Mesendoderm (in vitro differentiated cells): Measurements from ENCODE around the gene MAP3K13.

ENCODE experiments used
- DNase-seq: peaks from one replicate; pipeline ENCODE4 v3.0.0; 2013
- H2AK5ac ChIP-seq: 2 replicates; pipeline ENCODE4 v1.6.1; 2013; ENCODE audit warnings: low read length, inconsistent platforms
- H2BK120ac ChIP-seq: 2 replicates; pipeline ENCODE4 v1.6.1; 2013; ENCODE audit warnings: low read depth, mild to moderate bottlenecking, low read length, moderate library complexity, mixed read lengths
- H2BK15ac ChIP-seq: replicated peaks from 2 replicates; pipeline ENCODE4 v1.6.1; 2013; ENCODE audit warnings: low read depth, mild to moderate bottlenecking, moderate library complexity
- H2BK5ac ChIP-seq: 2 replicates; pipeline ENCODE4 v1.6.1; 2013; ENCODE audit warnings: low read length, inconsistent platforms
- H3K18ac ChIP-seq: 2 replicates; pipeline ENCODE4 v1.6.1; 2013; ENCODE audit warnings: mild to moderate bottlenecking, low read length, mixed read lengths
- H3K23ac ChIP-seq: one replicate; pipeline ENCODE4 v1.6.1; 2013; ENCODE audit warnings: low read length
- H3K27ac ChIP-seq: 2 replicates; pipeline ENCODE4 v1.5.1; 2013; ENCODE audit warnings: low read depth, mild to moderate bottlenecking, inconsistent platforms, low read length, moderate library complexity
- H3K27me3 ChIP-seq: 2 replicates; pipeline ENCODE4 v1.6.1; 2013; ENCODE audit warnings: low read length, control low read depth, mild to moderate bottlenecking, inconsistent platforms; ENCODE audit not compliant: insufficient read depth, poor library complexity
- H3K36me3 ChIP-seq: 2 replicates; pipeline ENCODE4 v1.6.1; 2013; ENCODE audit warnings: low read length, inconsistent platforms; ENCODE audit not compliant: control insufficient read depth, insufficient read depth
- H3K4ac ChIP-seq: one replicate; pipeline ENCODE4 v1.6.1; 2013; ENCODE audit warnings: low read depth, mild to moderate bottlenecking, low read length, moderate library complexity
- H3K4me1 ChIP-seq: 2 replicates; pipeline ENCODE4 v1.6.1; 2013; ENCODE audit warnings: low read depth, low read length, inconsistent platforms; ENCODE audit not compliant: control insufficient read depth
- H3K4me2 ChIP-seq: 2 replicates; pipeline ENCODE4 v1.6.1; 2013; ENCODE audit warnings: low read length
- H3K4me3 ChIP-seq: 2 replicates; pipeline ENCODE4 v1.5.1; 2013; ENCODE audit warnings: mild to moderate bottlenecking, low read length
- H3K56ac ChIP-seq: one replicate; pipeline ENCODE4 v1.6.1; 2013; ENCODE audit warnings: low read length
- H3K79me1 ChIP-seq: 2 replicates; pipeline ENCODE4 v1.6.1; 2013; ENCODE audit warnings: low read length, inconsistent platforms
- H3K79me2 ChIP-seq: 2 replicates; pipeline ENCODE4 v1.6.1; 2013; ENCODE audit warnings: mild to moderate bottlenecking, low read length; ENCODE audit not compliant: control insufficient read depth, insufficient read depth
- H3K9ac ChIP-seq: 2 replicates; pipeline ENCODE4 v1.6.1; 2013; ENCODE audit warnings: low read length, inconsistent platforms
- H4K5ac ChIP-seq: one replicate; pipeline ENCODE4 v1.6.1; 2013; ENCODE audit warnings: low read length
- H4K8ac ChIP-seq: one replicate; pipeline ENCODE4 v1.6.1; 2013; ENCODE audit warnings: low read depth, mild to moderate bottlenecking, control low read depth, low read length, moderate library complexity
- WGBS: extraction: QIAGEN DNeasy Blood & Tissue Kit; methylation state at CpG from one replicate; pipeline ENCODE4 v1.1.7; 2013; ENCODE audit warnings: low lambda C conversion rate, missing lambda C conversion rate; ENCODE audit not compliant: insufficient coverage; ENCODE audit errors: extremely low coverage; 5-methylcytosine and 5-hydroxymethylcytosine counted together

Gene MAP3K13

GRCh38 chr3:185337231-185337816 is 25.6 kb upstream of the MAP3K13 start:
- Histone ChIP-seq H2BK5ac (no peak overlapping the region), H2AK5ac (no peak overlapping the region), H3K4me2 (no peak overlapping the region), H2BK15ac (no peak overlapping the region), H4K5ac (no peak overlapping the region), H3K23ac (no peak overlapping the region), H2BK120ac (no peak overlapping the region), H3K18ac (no peak overlapping the region), H3K56ac (no peak overlapping the region), H3K4ac (no peak overlapping the region), H3K36me3 (no peaks in the 10 kb centered on the region), H4K8ac (no peak overlapping the region), H3K4me1 (no peaks in the 10 kb centered on the region), H3K9ac (no peak overlapping the region), H3K27ac (no peak overlapping the region), H3K27me3 (no peaks in the 10 kb centered on the region), H3K4me3 (no peak overlapping the region), H3K79me1 (no peaks in the 10 kb centered on the region), H3K79me2 (no peaks in the 10 kb centered on the region)
- DNase-seq: no peak
- WGBS: no CpG with 5 or more reads among the region's 5 CpGs

- no peak for DNase-seq
- WGBS: 100% methylated on average over 1 of the region's 2 CpGs
- no peak overlapping the region for H3K4me2 ChIP-seq
- no peak overlapping the region for H2BK5ac ChIP-seq
- H3K27ac ChIP-seq: no peak overlapping the region
- H3K9ac ChIP-seq: no peak overlapping the region
- no peak overlapping the region for H3K23ac ChIP-seq
- H3K27me3 ChIP-seq: no peaks in the 10 kb centered on the region
- no peaks in the 10 kb centered on the region for H3K36me3 ChIP-seq
- H3K4ac ChIP-seq: no peak overlapping the region
- H3K18ac ChIP-seq: no peak overlapping the region
- no peak overlapping the region for H3K4me3 ChIP-seq
- no peak overlapping the region for H4K8ac ChIP-seq
- H2BK120ac ChIP-seq: no peak overlapping the region
- no peaks in the 10 kb centered on the region for H3K79me1 ChIP-seq
- no peak overlapping the region for H2BK15ac ChIP-seq
- no peak overlapping the region for H3K56ac ChIP-seq
- H2AK5ac ChIP-seq: no peak overlapping the region
- H3K79me2 ChIP-seq: no peaks in the 10 kb centered on the region
- no peak overlapping the region for H4K5ac ChIP-seq
- H3K4me1 ChIP-seq: no peaks in the 10 kb centered on the region
Measured at GRCh38 chr3:185339945-185340344, 23.0 kb upstream of the MAP3K13 start.

DNA sequence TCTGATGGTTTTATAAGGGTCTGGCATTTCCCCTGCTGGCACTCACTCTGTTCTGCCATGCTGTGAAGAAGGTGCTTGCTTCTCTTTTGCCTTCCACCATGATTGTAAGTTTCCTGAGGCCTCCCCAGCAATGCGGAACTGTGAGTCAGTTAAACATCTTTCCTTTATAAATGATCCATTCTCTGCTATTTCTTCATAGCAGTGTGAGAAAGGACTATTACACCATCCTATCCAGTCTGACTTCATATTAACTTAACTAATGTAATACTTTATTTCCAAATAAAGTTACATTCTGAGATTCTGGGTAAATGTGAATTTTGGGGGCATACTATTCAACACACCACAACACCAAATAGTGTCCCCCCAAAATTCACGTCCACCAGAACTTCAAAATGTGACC is 22.2 kb upstream of the MAP3K13 start:
- Histone ChIP-seq H3K4ac (no peak overlapping the region), H3K27ac (no peak overlapping the region), H4K5ac (no peak overlapping the region), H3K4me3 (no peak overlapping the region), H3K4me2 (no peak overlapping the region), H3K79me2 (no peaks in the 10 kb centered on the region), H3K4me1 (no peaks in the 10 kb centered on the region), H3K18ac (no peak overlapping the region), H2BK120ac (no peak overlapping the region), H2BK15ac (no peak overlapping the region), H3K23ac (no peak overlapping the region), H3K79me1 (no peaks in the 10 kb centered on the region), H3K9ac (no peak overlapping the region), H2BK5ac (no peak overlapping the region), H4K8ac (no peak overlapping the region), H3K36me3 (no peaks in the 10 kb centered on the region), H2AK5ac (no peak overlapping the region), H3K56ac (no peak overlapping the region), H3K27me3 (no peaks in the 10 kb centered on the region)
- no CpG with 5 or more reads among the region's 2 CpGs for WGBS
- no peak for DNase-seq

- WGBS: no CpG with 5 or more reads among the region's 5 CpGs
- Histone ChIP-seq H3K79me2 (no peaks in the 10 kb centered on the region), H3K27me3 (no peaks in the 10 kb centered on the region), H3K4ac (no peak overlapping the region), H3K23ac (no peak overlapping the region), H4K8ac (no peak overlapping the region), H2AK5ac (no peak overlapping the region), H3K27ac (no peak overlapping the region), H2BK15ac (no peak overlapping the region), H4K5ac (no peak overlapping the region), H3K4me3 (no peak overlapping the region), H3K9ac (no peak overlapping the region), H2BK120ac (no peak overlapping the region), H3K18ac (no peak overlapping the region), H3K36me3 (no peaks in the 10 kb centered on the region), H3K4me1 (no peaks in the 10 kb centered on the region), H2BK5ac (no peak overlapping the region), H3K56ac (no peak overlapping the region), H3K4me2 (no peak overlapping the region), H3K79me1 (no peaks in the 10 kb centered on the region)
- DNase-seq: no peak
Measured at GRCh38 chr3:185341616-185342458, 21.1 kb upstream of the MAP3K13 start.

DNA sequence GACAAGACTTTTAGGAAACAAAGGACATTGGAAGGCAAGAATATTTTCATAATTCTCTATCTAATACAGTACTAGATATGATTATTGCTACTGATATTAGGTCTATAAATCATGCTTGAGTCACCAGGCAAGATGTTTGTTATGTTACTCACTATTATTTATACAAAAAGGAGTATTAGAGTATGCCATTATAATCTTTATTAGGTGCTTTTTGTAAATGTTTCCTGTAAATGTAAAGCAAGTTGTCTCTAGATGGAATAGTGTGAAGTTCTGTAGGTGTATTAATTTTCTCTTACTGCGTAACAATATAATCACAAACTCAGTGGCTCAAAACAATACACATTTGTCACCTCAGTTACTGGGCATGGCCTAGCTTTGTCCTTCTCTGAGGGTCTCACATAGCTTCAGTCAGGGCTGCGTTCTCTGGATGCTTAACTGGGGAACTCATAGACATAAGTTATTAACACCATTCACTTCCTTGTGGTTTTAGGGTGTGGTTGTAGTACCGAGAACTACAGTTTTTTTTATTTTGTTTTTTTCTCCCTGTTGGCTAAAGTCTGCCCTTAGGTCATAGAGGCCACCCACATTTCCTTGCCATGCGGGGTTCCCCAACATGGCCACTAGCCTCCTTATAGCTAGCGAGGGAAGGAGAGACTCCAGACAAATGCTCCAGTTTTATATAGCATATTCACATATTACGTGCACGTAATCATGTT is 20.3 kb upstream of the MAP3K13 start:
- no peak overlapping the region for H3K23ac ChIP-seq
- no peaks in the 10 kb centered on the region for H3K79me2 ChIP-seq
- no peaks in the 10 kb centered on the region for H3K36me3 ChIP-seq
- H3K4me1 ChIP-seq: no peaks in the 10 kb centered on the region
- no peak overlapping the region for H3K4me3 ChIP-seq
- H3K27me3 ChIP-seq: no peaks in the 10 kb centered on the region
- H2BK5ac ChIP-seq: no peak overlapping the region
- no peak overlapping the region for H4K5ac ChIP-seq
- no peak overlapping the region for H4K8ac ChIP-seq
- WGBS: no CpG with 5 or more reads among the region's 7 CpGs
- no peak overlapping the region for H3K56ac ChIP-seq
- H3K18ac ChIP-seq: no peak overlapping the region
- DNase-seq: no peak
- no peak overlapping the region for H2AK5ac ChIP-seq
- no peak overlapping the region for H3K4me2 ChIP-seq
- no peak overlapping the region for H3K4ac ChIP-seq
- no peak overlapping the region for H3K9ac ChIP-seq
- no peak overlapping the region for H2BK120ac ChIP-seq
- H3K27ac ChIP-seq: no peak overlapping the region
- H3K79me1 ChIP-seq: no peaks in the 10 kb centered on the region
- H2BK15ac ChIP-seq: no peak overlapping the region
